HL-60 (cell line): ENCODE results near the gene BARX1.
A peak's percentile ranks its signal among the peaks of the same experiment; 100 is the strongest.

Experiments
- DNase-seq, 2 experiments: peaks; one replicate each; pipeline ENCODE4 v3.0.0-alpha.2; 2010 to 2020; ENCODE audit warnings: low read depth in 1 of 2, low spot score in 1 of 2
- H3K27ac ChIP-seq: fragments of 250-450 bp; sonication (Bioruptor Pico); replicated peaks from 2 replicates; pipeline ENCODE4 v1.5.1; 2020; ENCODE audit warnings: mild to moderate bottlenecking, moderate library complexity
- H3K27me3 ChIP-seq: fragments of 250-450 bp; sonication (Bioruptor Pico); 2 replicates; pipeline ENCODE4 v1.5.1; 2021; ENCODE audit warnings: mild to moderate bottlenecking, moderate library complexity; ENCODE audit not compliant: insufficient read depth, poor library complexity, severe bottlenecking
- H3K4me3 ChIP-seq: replicated peaks from 2 replicates; pipeline ENCODE4 v1.5.1; 2011; ENCODE audit warnings: mild to moderate bottlenecking, control low read depth, low read length; ENCODE audit not compliant: insufficient read depth
- CTCF ChIP-seq: IDR thresholded peaks from one replicate; pipeline ENCODE4 v1.5.1; 2011; ENCODE audit warnings: low read length, control low read depth, inconsistent platforms; ENCODE audit not compliant: insufficient read depth
- GABPA ChIP-seq: IDR thresholded peaks from 2 replicates; pipeline ENCODE4 v1.6.1; 2012; ENCODE audit warnings: low read depth
- POLR2AphosphoS5 ChIP-seq: IDR thresholded peaks from 2 replicates; pipeline ENCODE4 v1.6.1; 2012; ENCODE audit warnings: low read depth
- REST ChIP-seq: IDR thresholded peaks from 2 replicates; pipeline ENCODE4 v1.6.1; 2012; ENCODE audit warnings: low read depth; ENCODE audit not compliant: insufficient replicate concordance
- SPI1 ChIP-seq: IDR thresholded peaks from 2 replicates; pipeline ENCODE4 v1.6.1; 2012; ENCODE audit warnings: low read depth, mild to moderate bottlenecking, borderline replicate concordance

BARX1 gene

GRCh38 chr9:93952784-93953495 lies 2.2 kb downstream of the BARX1 start:
- DNase-seq = peak in 1 of 2 experiments; percentile 34
- TF ChIP-seq REST (no peak), POLR2AphosphoS5 (no peak), CTCF (no peak), SPI1 (no peak), GABPA (no peak)
- Histone ChIP-seq H3K27ac (no peak overlapping the region), H3K27me3 (peaks cover 87% of the 10 kb centered on the region), H3K4me3 (no peak overlapping the region)

- no peak overlapping the region for H3K27ac ChIP-seq
- TF ChIP-seq POLR2AphosphoS5 (no peak), CTCF (no peak), GABPA (no peak), REST (no peak), SPI1 (no peak)
- H3K4me3 ChIP-seq = no peak overlapping the region
- peaks cover 88% of the 10 kb centered on the region for H3K27me3 ChIP-seq
- DNase-seq = no peak
These were observed 2.9 kb downstream of the BARX1 start for GRCh38 chr9:93952119-93952783.

- Histone ChIP-seq H3K27ac (no peak overlapping the region), H3K27me3 (peaks cover 91% of the 10 kb centered on the region), H3K4me3 (0 out of 2 replicates have a peak overlapping the region, but pooled peaks have one; percentile 36)
- DNase-seq = no peak
- TF ChIP-seq GABPA = no peak
These were observed 3.5 kb downstream of the BARX1 start for GRCh38 chr9:93951655-93952118.

- Histone ChIP-seq H3K4me3 (peak overlapping the region; percentile 36), H3K27ac (no peak overlapping the region), H3K27me3 (peaks cover 91% of the 10 kb centered on the region)
- TF ChIP-seq GABPA (no peak), POLR2AphosphoS5 (no peak)
- no peak for DNase-seq
These were observed 4.2 kb downstream of the BARX1 start for GRCh38 chr9:93950619-93951601.
